ENCODE measurements around the gene ATL2. TPM values are rescaled to one million over a fixed set of nuclear protein-coding genes. Genes with fewer than 3 reads are reported as not detected.

ATL2 gene
- total RNA-seq, 1 donor = 44.2 TPM

DNA sequence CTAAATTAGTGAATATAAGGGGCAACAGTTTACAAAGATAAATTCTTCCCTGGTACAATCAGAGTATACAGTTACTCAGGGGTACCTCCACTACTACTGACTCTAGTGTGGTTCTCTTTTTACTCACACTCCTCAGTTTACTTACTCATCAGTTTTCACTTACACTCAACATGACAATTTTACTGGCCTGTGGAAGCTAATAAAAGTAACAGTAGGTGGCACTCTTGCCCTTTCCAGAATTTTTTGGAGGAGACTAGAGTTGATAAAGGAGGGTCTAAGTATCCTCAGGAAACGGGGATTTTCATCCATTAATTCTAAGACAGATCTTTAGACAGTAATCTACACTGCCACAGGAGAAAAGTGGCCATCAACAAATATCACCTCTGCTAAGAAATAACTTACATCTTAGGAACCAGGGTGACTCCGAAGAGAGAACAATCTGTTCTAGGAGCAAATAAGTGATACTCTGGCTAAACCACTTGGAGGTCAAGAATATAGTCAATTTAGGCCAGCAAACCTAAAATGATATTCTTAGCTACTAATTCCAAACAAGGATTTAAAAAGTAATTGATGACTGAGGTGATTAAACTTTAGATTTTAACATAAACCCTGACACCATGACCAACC is 61.3 kb downstream of the ATL2 start:
- TF ChIP-seq, protein P1, sequence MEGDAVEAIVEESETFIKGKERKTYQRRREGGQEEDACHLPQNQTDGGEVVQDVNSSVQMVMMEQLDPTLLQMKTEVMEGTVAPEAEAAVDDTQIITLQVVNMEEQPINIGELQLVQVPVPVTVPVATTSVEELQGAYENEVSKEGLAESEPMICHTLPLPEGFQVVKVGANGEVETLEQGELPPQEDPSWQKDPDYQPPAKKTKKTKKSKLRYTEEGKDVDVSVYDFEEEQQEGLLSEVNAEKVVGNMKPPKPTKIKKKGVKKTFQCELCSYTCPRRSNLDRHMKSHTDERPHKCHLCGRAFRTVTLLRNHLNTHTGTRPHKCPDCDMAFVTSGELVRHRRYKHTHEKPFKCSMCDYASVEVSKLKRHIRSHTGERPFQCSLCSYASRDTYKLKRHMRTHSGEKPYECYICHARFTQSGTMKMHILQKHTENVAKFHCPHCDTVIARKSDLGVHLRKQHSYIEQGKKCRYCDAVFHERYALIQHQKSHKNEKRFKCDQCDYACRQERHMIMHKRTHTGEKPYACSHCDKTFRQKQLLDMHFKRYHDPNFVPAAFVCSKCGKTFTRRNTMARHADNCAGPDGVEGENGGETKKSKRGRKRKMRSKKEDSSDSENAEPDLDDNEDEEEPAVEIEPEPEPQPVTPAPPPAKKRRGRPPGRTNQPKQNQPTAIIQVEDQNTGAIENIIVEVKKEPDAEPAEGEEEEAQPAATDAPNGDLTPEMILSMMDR (IDR thresholded peaks at IDR 0.05; ENCODE audit: insufficient read depth, low read length) = peak; percentile 82
- DNase-seq (ENCODE audit: low read depth) = peak; percentile 69
- no peak overlapping the region for H3K4me3 ChIP-seq (ENCODE audit: low read depth, low read length)

DNA sequence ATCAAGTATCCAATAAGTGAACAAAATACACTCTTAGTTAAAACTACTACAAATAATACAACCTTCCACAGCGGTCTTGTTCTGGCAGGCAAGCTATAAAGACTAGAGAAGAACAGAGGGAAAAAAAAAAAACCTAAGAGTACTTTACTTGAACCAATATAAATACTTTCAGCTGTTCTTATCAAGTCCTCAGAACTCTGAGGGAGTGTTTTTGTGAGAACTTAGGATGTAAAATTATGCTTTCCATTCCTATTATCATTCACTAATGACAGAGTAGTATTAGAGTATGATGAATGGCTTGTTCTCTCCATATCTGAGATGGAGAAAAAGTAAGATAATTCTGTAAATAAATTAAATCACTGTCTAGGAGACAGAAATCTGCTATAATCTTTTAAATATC is 68.3 kb downstream of the ATL2 start:
- H3K4me3 ChIP-seq (ENCODE audit: low read depth, low read length) = no peak overlapping the region
- TF ChIP-seq, protein P1 (IDR thresholded peaks at IDR 0.05; ENCODE audit: insufficient read depth, low read length) = no peak
- no peak for DNase-seq (ENCODE audit: low read depth)

DNA sequence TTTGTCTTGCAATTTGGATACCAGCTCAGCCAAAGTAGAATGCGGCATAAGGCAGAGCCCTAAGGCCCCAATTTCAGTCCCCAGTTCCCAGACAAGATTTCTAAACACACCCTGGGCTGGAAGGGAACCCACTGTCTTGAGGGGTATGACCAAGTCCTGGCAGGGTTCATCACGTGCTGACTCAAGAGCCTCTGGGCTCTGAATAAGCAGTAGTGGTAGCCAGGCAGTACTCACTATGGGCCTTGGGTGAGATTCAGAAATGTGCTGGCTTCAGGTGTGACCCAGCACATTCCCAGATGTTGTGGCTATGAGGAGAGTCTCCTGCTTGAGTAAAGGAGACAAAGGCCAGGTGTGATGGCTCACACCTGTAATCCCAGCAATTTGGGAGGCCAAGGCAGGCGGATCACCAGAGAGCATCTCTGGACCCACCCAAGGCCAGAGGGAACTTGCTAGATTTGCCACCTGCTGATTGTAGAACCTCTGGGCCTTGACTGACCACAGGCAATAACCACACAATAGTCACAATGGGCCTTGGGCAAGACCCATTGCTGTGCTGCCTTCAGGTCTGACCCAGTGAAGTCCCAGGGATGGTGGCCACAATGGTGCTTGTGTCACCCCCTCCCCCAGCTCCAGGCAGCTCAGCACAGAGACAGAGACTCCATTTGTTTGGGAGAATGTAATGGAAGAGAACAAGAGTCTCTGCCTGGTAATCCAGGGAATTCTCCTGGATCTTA is 74.9 kb downstream of the ATL2 start:
- H3K4me3 ChIP-seq (ENCODE audit: low read depth, low read length) = no peak overlapping the region
- DNase-seq (ENCODE audit: low read depth) = peak; percentile 6
- TF ChIP-seq, protein P1 (IDR thresholded peaks at IDR 0.05; ENCODE audit: insufficient read depth, low read length) = no peak

DNA sequence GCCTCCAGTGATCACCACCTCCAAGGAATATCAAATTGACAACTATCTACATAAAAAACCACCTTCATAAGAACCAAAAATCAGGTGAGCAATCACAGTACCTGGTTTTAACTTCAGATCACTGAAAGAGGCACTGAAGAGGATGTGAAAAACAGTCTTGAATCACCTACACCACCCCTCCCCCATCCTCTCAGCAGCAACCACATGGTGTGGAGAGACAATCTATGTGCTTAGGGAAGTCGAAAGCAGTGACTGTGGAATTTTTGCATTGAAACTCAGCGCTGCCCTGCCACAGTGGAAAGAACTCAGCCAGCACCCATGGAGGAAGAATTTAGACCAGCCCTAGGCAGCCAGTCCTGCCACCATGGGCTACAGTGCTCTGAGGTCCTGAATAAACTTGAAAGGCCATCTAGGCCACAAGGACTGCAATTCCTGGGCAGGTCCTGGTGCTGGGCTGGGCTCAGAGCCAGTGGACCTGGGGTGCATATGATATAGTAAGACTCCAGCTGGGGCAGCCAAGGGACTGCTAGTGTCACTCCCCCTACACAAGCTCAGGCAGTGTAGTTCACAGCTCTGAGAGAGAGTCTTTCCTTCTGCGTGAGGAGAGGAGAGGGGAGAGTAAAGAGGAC is 75.6 kb downstream of the ATL2 start:
- DNase-seq (ENCODE audit: low read depth) = no peak
- no peak overlapping the region for H3K4me3 ChIP-seq (ENCODE audit: low read depth, low read length)
- TF ChIP-seq, protein P1 (IDR thresholded peaks at IDR 0.05; ENCODE audit: insufficient read depth, low read length) = no peak

DNA sequence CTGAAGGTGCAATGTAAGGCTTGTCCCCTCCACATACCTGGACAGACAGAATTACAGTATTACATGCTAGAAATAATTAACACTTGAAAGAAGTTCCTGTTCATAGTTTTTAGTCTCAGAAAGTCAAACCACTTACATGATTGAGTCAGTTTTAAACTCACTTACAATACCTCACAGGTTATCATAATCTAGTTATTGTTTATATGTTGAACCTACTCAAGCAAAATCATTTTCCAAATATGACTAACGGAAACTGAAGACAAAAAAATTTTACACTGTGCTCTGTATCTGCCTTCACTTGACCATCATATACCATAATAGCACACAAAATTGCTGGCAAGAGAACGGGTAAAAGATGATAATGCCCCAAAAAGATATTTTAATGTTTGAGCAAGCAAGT is 78.5 kb downstream of the ATL2 start:
- DNase-seq (ENCODE audit: low read depth) = no peak
- TF ChIP-seq, protein P1 (IDR thresholded peaks at IDR 0.05; ENCODE audit: insufficient read depth, low read length) = no peak
- H3K4me3 ChIP-seq (ENCODE audit: low read depth, low read length) = no peak overlapping the region

DNA sequence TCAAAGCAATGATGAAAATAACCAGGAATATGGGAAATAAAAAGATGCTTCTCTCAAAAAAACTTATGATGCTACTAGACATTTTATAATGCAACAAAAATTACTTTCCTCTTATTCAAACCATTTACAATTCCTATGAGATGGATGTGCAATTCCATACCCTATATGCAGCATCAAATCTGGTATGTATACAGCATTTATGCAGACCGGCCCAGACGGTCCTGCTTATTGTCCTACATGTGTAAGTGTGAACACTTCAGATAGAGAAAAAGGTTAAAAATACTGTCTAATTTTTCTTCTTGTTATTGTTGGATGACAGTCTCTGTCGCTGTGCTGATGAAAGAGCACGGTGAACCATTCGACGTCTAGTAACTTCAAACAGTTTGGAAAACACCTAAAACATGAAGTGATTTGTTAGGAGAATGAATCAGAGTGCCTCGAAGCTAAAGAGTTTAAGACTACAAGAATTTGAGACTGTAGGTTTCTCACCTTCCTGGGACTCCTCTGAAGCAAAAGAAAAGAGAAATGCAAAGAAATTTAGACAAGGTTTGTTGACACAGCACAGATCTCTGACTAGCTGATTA is 80.8 kb downstream of the ATL2 start:
- TF ChIP-seq, protein P1 (IDR thresholded peaks at IDR 0.05; ENCODE audit: insufficient read depth, low read length) = no peak
- no peak overlapping the region for H3K4me3 ChIP-seq (ENCODE audit: low read depth, low read length)
- no peak for DNase-seq (ENCODE audit: low read depth)

Data from fibroblast of the aortic adventitia (primary cell).